ENCODE results near the gene PDGFB. TPM values are rescaled to one million over a fixed set of nuclear protein-coding genes. Genes with fewer than 3 reads are reported as not detected.

The PDGFB gene
- total RNA-seq, 1 donor from 2014 or later, result 0.44 TPM

DNA sequence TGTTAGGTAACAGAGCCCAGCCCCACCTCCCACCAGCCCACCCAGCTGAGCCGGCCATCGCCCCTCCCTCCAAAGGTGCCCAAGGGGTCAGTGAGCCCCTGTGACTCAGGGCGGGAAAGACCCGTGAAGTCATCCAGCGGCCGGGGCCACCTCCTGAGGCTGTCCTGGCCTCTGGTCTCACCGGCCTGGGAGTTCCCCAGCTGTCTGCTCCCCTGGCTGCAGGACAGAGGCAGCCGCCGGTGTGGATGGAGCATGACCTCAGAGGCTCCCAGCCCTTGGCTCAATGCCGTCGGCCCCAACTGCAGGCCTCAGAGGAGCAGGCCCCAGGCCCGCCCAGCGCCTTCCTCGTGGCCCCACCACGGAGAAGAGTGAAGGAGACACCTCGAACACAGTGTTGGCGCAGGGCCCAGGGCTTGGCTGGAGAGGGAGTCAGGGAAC lies 46.0 kb upstream of the PDGFB start:
- no peaks in the 10 kb centered on the region for H3K4me1 Mint-ChIP-seq (ENCODE audit: low read depth, unreplicated experiment)
- peaks cover 4% of the 10 kb centered on the region for H3K27me3 Mint-ChIP-seq (ENCODE audit: unreplicated experiment)
- H3K9me3 Mint-ChIP-seq (ENCODE audit: unreplicated experiment), result peaks cover 1% of the 10 kb centered on the region
- no peaks in the 10 kb centered on the region for H3K36me3 Mint-ChIP-seq (ENCODE audit: unreplicated experiment)
- no peak overlapping the region for H3K27ac Mint-ChIP-seq (ENCODE audit: unreplicated experiment)
- peak; percentile 48 for DNase-seq
- H3K4me3 Mint-ChIP-seq (ENCODE audit: unreplicated experiment), result no peak overlapping the region
- TF ChIP-seq, protein P1, sequence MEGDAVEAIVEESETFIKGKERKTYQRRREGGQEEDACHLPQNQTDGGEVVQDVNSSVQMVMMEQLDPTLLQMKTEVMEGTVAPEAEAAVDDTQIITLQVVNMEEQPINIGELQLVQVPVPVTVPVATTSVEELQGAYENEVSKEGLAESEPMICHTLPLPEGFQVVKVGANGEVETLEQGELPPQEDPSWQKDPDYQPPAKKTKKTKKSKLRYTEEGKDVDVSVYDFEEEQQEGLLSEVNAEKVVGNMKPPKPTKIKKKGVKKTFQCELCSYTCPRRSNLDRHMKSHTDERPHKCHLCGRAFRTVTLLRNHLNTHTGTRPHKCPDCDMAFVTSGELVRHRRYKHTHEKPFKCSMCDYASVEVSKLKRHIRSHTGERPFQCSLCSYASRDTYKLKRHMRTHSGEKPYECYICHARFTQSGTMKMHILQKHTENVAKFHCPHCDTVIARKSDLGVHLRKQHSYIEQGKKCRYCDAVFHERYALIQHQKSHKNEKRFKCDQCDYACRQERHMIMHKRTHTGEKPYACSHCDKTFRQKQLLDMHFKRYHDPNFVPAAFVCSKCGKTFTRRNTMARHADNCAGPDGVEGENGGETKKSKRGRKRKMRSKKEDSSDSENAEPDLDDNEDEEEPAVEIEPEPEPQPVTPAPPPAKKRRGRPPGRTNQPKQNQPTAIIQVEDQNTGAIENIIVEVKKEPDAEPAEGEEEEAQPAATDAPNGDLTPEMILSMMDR (IDR thresholded peaks at IDR 0.05; ENCODE audit: partially characterized antibody, unreplicated experiment), result no peak

DNA sequence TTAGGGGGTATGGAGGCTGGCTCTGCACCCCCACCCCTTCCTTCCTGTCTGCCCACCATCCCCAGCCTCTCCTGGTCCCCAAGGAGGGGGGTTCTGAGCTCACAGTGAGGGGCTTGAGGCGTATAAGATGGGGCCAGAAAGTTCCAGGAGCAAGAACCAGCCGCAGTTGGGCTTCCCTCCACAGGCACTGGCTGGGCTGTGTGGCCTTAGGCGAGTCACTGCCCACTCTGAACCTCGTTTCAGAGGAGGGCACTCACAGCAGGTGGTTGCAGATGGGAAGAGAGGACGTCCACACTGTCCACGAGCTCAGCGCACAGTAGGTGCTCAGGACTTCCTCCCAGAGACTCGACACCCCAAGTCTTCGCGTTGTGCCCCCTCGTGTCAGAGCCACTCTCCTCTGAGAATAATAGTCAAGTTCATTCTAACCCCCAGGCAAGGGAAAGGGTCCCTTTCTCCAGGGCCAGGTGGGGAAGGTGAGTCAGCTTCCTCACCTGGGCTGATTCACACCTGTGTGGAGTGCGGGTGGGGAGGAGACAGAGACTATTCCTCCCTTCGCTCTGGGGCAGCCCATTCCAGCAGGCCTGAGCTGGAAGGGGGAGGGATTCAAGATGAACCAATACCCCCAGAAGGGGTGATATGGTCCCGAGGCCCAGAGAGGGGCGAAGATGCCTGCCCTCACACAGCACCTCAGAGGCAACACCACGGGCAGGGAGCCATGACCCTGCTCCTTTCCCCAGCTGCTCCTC lies 45.4 kb upstream of the PDGFB start:
- Mint-ChIP-seq H3K9me3 (ENCODE audit: unreplicated experiment) (peaks cover 2% of the 10 kb centered on the region), H3K36me3 (ENCODE audit: unreplicated experiment) (no peaks in the 10 kb centered on the region), H3K27ac (ENCODE audit: unreplicated experiment) (no peak overlapping the region), H3K4me1 (ENCODE audit: low read depth, unreplicated experiment) (no peaks in the 10 kb centered on the region), H3K4me3 (ENCODE audit: unreplicated experiment) (no peak overlapping the region), H3K27me3 (ENCODE audit: unreplicated experiment) (peaks cover 4% of the 10 kb centered on the region)
- TF ChIP-seq, protein P1 (IDR thresholded peaks at IDR 0.05; ENCODE audit: partially characterized antibody, unreplicated experiment), result no peak
- no peak for DNase-seq

DNA sequence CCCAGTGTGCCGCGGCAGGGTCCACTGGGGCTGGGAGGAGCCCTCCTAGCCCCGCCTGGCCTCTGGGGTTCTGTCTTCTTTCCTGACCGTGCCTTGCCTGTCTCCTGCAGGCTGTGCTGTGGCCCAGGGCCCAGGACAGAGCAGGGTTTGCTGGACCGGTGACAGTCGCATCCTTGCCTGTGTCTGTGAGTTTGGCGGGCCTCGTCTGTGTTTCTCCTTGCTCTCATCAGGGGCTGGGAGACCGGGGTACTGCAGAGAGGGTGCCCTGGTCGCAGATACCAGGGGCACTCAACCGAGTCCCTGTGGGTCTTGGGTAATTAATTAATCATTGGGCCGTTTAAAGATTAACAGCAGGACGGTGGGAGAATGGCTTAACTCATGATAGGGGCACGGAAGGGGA lies 44.8 kb upstream of the PDGFB start:
- Mint-ChIP-seq H3K27ac (ENCODE audit: unreplicated experiment) (no peak overlapping the region), H3K9me3 (ENCODE audit: unreplicated experiment) (peaks cover 2% of the 10 kb centered on the region), H3K36me3 (ENCODE audit: unreplicated experiment) (no peaks in the 10 kb centered on the region), H3K4me3 (ENCODE audit: unreplicated experiment) (no peak overlapping the region), H3K27me3 (ENCODE audit: unreplicated experiment) (peaks cover 4% of the 10 kb centered on the region), H3K4me1 (ENCODE audit: low read depth, unreplicated experiment) (no peaks in the 10 kb centered on the region)
- TF ChIP-seq, protein P1 (IDR thresholded peaks at IDR 0.05; ENCODE audit: partially characterized antibody, unreplicated experiment), result no peak
- no peak for DNase-seq

- Mint-ChIP-seq H3K9me3 (ENCODE audit: unreplicated experiment) (peaks cover 3% of the 10 kb centered on the region), H3K36me3 (ENCODE audit: unreplicated experiment) (no peaks in the 10 kb centered on the region), H3K27me3 (ENCODE audit: unreplicated experiment) (peaks cover 6% of the 10 kb centered on the region), H3K4me3 (ENCODE audit: unreplicated experiment) (no peak overlapping the region), H3K4me1 (ENCODE audit: low read depth, unreplicated experiment) (no peaks in the 10 kb centered on the region), H3K27ac (ENCODE audit: unreplicated experiment) (no peak overlapping the region)
- no peak for DNase-seq
- TF ChIP-seq, protein P1 (IDR thresholded peaks at IDR 0.05; ENCODE audit: partially characterized antibody, unreplicated experiment), result no peak
Observed at GRCh38 chr22:39288135-39288898, 43.5 kb upstream of the PDGFB start.

Data from glutamatergic neuron (in vitro differentiated cells).